ENCODE data around the gene SPPL3.

- TF ChIP-seq MAX (IDR thresholded peaks at IDR 0.05) (no peak), POLR2AphosphoS5 (IDR thresholded peaks at IDR 0.05; ENCODE audit: low read depth, low read length) (no peak)
Measured at GRCh38 chr12:120744922-120745493, 159.2 kb downstream of the SPPL3 start.

Measured in HCT116 (cell line).